T1000 (cell line): ENCODE measurements around the gene NUP210.

Experiments
- DNase-seq: peaks from one replicate; lab custom pipeline; 2025; ENCODE audit warnings: mixed read lengths; lab: John Stamatoyannopoulos, UW

The NUP210 gene

DNA sequence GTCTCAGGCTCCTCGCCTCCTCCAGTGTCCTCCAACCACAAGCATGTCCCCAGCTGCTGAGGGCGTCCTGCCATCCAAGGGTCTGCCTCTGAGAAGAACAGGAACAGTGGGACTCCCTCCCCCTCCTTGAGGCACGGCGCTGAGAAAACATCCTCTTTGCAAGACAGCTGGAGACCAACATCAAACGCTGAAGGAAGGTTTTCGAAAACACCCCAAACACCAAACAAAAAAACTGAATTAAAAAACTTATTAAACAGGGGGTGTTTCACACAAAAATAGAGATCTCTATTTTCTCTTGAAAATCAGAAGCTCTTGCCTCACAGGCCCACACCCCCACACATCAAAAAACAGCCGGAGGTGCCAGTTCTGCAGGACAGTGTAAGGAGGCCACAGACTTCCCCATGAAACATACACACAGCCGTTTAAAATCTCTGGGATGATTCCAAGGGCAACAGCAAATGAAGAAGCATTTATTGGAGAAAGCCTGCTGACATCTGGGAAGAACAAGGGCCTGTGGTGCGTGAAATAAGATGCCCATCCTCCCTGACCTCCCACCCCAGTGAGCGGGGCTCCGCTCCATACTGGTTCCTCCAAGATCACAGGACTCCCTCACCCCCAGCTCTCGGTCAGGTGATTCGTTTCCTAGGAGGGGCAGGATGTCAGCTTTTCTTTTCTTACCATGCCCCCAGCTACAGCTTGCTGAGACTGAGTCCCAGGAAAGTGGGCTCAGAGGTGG is 71.3 kb downstream of the NUP210 start:
- DNase-seq = no peak

DNA sequence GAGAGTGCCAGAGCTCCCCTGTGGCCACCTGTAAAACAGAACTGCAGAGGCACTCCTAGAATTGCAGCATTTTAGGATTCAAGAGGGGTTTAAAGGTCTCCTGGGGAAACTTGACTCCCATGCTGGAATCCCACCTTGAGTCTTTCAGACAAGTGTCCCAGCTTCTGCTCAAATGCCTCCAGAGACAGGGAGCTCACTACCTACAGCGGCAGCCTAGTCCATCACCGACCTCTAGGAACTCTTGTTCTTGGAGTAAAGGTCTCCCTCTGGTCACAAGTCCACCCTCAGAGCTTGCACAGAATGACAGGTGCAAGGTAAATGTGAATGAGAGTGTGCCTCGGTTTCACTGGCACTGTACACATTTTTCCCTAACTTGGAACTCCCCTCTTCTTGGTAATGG is 72.0 kb downstream of the NUP210 start:
- DNase-seq = no peak

- no peak for DNase-seq
Observed at GRCh38 chr3:13347390-13347950, 72.7 kb downstream of the NUP210 start.

DNA sequence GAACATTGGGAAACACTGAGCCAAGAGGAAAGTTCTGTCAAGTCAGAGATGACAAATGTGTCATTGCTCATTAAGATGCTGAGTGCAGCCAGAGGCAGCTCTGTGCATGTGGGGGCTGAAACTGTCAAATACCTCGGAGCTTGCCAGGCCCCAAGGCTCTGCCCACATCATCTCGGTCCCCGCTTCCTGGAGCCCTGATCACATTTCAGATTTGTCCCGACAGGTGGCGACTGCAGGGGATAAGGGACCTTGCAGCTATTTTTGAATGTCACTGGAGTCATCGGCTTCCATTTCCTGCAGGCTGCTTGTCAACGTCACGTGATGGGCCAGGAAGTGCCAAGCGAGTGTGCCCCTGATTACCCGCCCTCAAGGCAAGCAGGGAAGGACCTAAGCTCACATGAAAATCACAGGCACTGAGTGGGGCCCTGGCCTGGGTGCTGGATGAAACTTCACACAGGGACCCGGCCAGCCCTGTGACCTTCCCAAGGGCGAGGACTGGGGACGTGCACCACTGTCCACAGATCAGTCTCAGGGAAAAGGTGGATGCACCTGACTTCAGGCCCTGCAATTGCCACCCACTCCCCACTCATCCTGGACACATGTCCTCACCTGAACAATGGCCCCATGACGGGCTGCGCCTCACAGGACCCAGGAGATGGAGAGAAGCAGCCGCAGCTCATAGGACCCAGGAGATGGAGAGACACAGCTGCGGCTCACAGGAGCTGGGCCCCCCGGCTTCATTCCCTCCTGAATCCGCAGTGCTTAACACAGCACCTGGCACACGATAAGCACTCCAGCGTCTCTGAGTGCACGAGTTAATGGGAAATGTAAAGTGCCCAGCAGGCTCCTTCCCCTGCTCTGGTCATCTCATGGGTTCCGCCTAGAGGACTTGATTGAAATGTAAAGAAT is 73.4 kb downstream of the NUP210 start:
- DNase-seq = no peak

GRCh38 chr3:13345772-13346171 is 74.3 kb downstream of the NUP210 start:
- no peak for DNase-seq

DNA sequence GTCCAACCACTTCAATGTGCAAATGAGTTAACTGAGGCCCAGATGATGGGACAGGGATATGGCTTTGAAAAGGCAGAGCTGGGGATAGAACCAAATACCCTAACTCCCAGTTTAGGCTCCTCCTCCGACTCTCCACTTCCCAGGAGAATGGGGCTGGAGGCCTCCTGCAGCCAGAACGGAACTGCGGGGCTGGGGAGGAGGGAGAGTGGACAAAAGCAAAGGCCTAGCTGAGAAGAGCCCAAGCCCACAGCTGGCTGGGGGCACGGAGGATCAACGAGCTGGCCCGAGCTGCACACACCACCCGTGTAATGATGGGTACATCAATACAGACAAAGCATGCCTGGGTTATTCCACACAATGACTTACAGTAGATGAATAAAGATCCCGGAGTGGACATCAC is 74.8 kb downstream of the NUP210 start:
- no peak for DNase-seq

GRCh38 chr3:13344663-13345062 is 75.5 kb downstream of the NUP210 start:
- no peak for DNase-seq

- DNase-seq = no peak
Observed at GRCh38 chr3:13343601-13344000, 76.5 kb downstream of the NUP210 start.

GRCh38 chr3:13341229-13341905 is 78.8 kb downstream of the NUP210 start:
- no peak for DNase-seq

GRCh38 chr3:13339833-13340232 is 80.3 kb downstream of the NUP210 start:
- DNase-seq = no peak

GRCh38 chr3:13338996-13339395 is 81.1 kb downstream of the NUP210 start:
- DNase-seq = no peak

DNA sequence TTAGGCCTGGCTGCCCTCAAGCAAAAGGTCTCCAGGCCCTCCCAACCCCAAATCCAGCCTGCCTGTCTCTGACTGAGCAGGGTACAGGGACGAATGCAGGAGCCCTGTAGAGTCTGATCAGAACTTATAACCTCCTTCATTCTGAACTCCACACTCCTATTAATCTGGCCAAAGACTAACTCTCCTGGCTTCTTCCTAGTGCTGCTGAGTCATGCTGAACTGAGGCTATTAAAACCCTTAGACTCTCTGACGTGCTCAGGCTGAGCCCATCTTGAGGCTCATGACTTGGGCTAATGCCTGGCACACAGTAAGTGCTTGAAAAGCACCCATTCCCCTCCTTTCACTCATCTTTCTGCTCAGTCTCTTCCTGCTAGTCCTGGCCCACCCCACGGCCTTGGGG is 81.9 kb downstream of the NUP210 start:
- no peak for DNase-seq

DNA sequence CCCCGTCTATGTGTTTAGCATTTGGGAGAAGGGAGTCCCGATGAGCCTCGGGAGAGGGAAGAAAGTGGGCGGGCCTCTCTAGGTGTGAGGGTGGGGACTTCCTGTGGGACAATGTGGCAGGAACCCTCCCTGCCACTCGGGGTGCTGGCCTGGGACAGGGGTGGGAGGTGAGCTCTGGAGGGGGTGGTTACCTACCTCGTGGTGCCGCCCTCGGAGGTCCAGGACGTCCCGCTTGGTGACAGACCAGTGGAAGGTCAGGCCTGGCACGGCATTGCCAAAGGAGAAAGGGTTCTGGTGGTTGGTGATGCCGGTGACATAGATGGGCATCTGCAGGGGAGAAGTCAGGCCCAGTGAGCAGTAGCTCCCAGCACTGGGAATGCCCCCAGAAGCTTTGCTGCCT is 83.5 kb downstream of the NUP210 start:
- DNase-seq = no peak

DNA sequence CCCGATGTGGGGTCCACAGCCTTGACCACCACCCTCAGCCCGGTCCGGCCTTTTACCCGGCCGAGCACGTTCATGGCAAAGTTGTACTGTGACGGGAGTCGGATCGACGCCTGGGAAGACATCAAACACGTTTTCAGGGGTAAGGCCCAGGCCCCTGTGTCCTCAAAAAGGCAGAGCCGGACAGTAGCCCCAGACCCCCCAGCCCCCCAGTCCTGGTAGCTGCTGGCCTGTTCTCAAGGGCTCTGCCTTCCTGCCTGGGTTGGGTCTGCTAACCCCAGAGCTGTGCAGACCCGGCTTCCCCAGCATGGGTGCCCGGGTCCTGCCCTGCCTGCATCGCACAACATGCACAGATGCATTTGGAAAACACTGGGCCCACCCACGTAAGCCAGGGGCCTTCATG is 84.6 kb downstream of the NUP210 start:
- no peak for DNase-seq

DNA sequence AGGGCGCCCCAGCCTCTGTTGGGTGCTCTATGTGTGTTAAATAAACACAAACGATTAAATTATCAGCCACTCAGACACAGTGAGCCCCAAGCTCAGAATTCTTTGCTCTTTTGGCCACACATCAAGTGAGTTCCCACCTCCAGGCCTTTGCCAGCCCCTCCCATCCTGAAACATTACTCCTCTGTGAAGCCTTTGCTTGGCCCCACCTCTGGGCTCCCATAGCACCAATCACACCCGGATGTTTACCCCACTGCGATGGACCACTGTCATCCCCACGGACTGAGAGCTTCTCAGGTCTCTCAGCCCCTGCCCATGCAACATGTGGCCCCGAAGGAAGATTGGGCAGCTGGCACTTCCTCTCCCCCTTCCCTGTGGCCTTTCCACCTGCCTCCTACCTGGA is 85.1 kb downstream of the NUP210 start:
- DNase-seq = no peak

DNA sequence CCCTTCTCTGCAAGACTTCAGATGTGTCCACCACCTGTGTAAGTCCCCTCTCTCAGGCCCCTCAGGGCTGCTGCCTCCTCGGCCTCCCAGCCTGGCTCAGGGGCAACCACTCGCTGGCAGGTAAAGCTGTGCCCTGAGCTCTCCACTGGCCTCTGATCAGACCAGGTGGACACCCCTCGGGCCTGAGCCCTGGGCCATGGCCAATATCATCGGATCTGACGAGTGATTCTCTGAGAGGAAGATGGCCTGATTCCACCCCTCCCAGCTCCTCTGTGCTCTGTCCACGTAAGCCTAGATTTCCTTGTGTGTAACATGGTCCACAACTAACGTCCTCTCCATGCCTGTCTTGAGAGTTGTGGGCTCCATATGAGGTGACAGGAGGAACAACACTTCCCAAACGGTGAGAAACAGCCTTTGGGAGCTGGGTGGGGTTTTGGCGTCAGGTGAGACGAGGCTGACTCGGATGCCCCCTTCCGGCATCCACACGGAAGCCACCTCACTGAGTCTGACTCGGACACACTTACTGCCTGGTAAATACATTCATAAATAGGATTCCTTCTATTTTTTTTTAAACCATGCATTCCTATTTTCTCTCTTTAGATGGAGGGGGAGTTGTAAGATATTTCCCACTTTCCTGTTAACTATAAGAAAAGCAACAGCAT is 86.8 kb downstream of the NUP210 start:
- no peak for DNase-seq

- no peak for DNase-seq
Observed at GRCh38 chr3:13332740-13333139, 87.4 kb downstream of the NUP210 start.

DNA sequence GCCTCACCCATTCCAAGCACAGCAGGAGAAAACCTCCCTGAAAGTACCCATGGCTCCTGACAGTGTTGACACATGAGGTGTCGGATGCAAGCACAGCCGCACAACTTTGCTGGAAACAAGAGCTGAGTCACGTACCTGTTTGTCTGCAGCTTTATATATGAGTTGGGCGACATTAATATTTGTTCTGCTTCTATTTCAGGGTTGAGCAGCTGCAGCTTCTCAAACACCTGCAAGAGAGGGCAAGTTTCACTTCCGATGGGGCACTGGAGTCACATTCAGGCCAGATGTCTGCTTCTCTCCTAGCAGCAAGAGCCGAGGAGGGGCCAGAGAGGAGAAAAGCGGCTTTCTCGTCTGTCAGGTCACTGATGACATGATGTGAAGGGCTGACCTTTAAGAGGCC is 88.0 kb downstream of the NUP210 start:
- DNase-seq = no peak

GRCh38 chr3:13329746-13330145 is 90.4 kb downstream of the NUP210 start:
- no peak for DNase-seq

DNA sequence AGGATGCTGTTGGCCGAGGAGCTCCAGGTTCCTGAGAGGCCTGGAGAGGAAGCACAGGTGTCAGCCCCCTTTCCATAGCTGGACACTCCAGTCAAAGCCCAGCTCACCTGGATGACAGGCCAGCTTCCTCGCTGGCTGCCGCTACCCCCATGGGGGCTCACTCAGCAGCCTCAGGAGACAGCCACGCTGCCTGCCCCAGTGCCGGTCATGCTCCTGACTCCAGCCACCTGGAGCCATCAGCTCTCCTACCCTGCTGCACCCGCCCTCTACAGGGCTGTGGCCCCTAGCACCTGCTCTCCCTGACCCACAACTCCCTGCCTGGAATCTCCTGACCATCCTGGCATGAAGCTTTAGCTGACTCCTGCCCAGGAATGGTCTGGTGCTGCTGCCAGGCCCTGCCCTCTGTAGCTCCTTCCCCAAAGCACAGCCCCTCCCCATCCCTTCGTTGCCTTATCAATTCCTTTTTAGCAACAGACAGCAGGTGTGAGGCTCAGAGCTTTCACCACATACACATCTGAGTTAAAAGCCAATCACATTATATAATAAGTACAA is 94.2 kb downstream of the NUP210 start:
- no peak for DNase-seq

GRCh38 chr3:13324835-13325501 is 95.2 kb downstream of the NUP210 start:
- no peak for DNase-seq
